Mucosa of stomach (tissue), 1 donor: ENCODE results near the gene FCER2.

Experiments used
- H3K27me3 ChIP-seq: one replicate; pipeline ENCODE4 v1.7.0; 2013; ENCODE audit warnings: mild to moderate bottlenecking, low read length; ENCODE audit not compliant: control insufficient read depth, insufficient read depth
- H3K36me3 ChIP-seq: one replicate; pipeline ENCODE4 v1.7.0; 2013; ENCODE audit warnings: low read length; ENCODE audit not compliant: control insufficient read depth, insufficient read depth
- H3K4me1 ChIP-seq: one replicate; pipeline ENCODE4 v1.7.0; 2013; ENCODE audit warnings: mild to moderate bottlenecking, low read length; ENCODE audit not compliant: control insufficient read depth, insufficient read depth
- H3K4me3 ChIP-seq: one replicate; pipeline ENCODE4 v1.7.0; 2013; ENCODE audit warnings: low read length
- H3K9ac ChIP-seq: one replicate; pipeline ENCODE4 v1.7.0; 2013; ENCODE audit warnings: mild to moderate bottlenecking, low read length, moderate library complexity
- H3K9me3 ChIP-seq: one replicate; pipeline ENCODE4 v1.7.0; 2013; ENCODE audit warnings: mild to moderate bottlenecking, low read length, moderate library complexity; ENCODE audit not compliant: control insufficient read depth
- donor health status: Pancreatic carcinoma.

Gene FCER2

DNA sequence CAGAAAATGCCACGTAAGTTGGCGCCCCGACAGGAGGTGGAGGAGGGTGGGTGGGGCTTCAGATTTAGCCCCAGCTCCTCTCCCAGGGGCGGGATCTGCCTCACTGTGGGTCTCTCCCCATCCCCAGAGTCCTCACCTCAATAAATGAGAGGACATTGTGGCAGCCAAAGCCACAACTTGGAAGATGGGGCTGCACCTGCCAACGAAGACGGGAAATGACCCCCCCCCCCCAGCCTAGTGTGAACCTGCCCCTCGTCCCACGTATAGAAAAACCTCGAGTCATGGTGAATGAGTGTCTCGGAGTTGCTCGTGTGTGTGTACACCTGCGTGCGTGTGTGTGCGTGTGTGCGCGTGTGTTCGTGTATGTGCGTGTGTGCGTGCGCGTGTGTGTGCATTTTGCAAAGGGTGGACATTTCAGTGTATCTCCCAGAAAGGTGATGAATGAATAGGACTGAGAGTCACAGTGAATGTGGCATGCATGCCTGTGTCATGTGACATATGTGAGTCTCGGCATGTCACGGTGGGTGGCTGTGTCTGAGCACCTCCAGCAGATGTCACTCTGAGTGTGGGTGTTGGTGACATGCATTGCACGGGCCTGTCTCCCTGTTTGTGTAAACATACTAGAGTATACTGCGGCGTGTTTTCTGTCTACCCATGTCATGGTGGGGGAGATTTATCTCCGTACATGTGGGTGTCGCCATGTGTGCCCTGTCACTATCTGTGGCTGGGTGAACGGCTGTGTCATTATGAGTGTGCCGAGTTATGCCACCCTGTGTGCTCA lies 22.8 kb downstream of the FCER2 start:
- no peak overlapping the region for H3K9ac ChIP-seq
- H3K4me3 ChIP-seq, result no peak overlapping the region
- no peaks in the 10 kb centered on the region for H3K9me3 ChIP-seq
- H3K27me3 ChIP-seq, result peaks cover 23% of the 10 kb centered on the region
- peaks cover 11% of the 10 kb centered on the region for H3K4me1 ChIP-seq
- no peaks in the 10 kb centered on the region for H3K36me3 ChIP-seq

- Histone ChIP-seq H3K4me3 (no peak overlapping the region), H3K36me3 (no peaks in the 10 kb centered on the region), H3K27me3 (peaks cover 26% of the 10 kb centered on the region)
Measured at GRCh38 chr19:7677669-7678311, 24.1 kb downstream of the FCER2 start.

GRCh38 chr19:7676854-7677253 lies 25.1 kb downstream of the FCER2 start, which contains the start of gene MCEMP1:
Gene MCEMP1 (plus strand): TSS chr19:7677090. CDS start chr19:7677121, 31 bp downstream.
- peaks cover 9% of the 10 kb centered on the region for H3K4me1 ChIP-seq
- no peaks in the 10 kb centered on the region for H3K36me3 ChIP-seq
- H3K9me3 ChIP-seq, result no peaks in the 10 kb centered on the region
- no peak within 1 kb of the TSS for H3K4me3 ChIP-seq
- H3K27me3 ChIP-seq, result peaks cover 28% of the 10 kb centered on the region
- H3K9ac ChIP-seq, result no peak within 1 kb of the TSS

More at GRCh38 chr19:7677669-7678311, 24.1 kb downstream of the FCER2 start:
- H3K9ac ChIP-seq, result no peak overlapping the region
- H3K4me1 ChIP-seq, result peaks cover 13% of the 10 kb centered on the region
- no peaks in the 10 kb centered on the region for H3K9me3 ChIP-seq

- peaks cover 4% of the 10 kb centered on the region for H3K4me1 ChIP-seq
- no peaks in the 10 kb centered on the region for H3K36me3 ChIP-seq
- no peaks in the 10 kb centered on the region for H3K9me3 ChIP-seq
- H3K4me3 ChIP-seq, result no peak overlapping the region
- H3K27me3 ChIP-seq, result peaks cover 31% of the 10 kb centered on the region
- H3K9ac ChIP-seq, result no peak overlapping the region
Measured at GRCh38 chr19:7676376-7676775, 25.6 kb downstream of the FCER2 start.

DNA sequence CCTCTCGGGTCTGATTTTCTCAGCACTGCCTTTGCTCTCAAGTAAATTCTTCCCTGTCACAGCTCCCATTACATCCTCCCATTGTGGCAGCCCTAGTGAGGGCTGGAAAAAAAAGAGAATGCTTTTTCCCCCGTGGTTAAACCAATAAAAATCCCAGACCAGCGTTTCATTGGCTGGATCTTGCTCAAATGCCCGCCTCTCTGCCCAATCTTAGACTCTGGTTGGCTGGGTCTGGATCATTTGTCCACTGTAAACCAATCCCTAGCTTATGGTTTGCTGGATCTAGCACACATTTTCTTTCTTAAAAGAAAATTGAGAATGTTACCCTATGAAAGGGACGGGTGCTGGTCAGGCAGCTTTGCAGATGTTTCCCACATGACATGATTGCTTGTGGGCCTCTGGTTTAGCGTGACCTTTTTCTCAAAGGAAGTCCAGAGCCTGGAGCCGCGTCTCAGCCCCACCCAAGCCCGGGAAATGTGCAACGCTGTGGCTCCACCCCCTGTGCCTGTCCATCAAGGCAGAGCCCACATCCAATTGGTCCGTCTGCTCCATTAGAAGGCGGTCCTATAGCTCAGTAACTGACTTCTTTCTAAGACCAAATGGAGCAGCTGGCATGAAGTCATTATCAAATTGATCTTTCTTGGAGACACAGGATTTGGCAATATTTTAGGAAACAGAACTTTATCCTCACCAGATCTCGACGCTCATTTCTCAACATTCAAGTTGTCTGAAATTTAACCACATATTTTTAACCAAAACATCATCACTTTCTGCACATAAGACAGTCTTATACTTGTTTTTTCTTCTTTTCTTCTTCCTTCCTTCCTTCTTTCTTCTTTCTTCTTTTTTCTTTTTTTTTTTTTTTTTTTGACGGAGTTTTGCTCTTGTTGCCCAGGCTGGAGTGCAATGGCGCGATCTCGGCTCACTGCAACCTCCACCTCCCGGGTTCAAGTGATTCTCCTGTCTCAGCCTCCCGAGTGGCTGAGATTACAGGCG lies 27.6 kb downstream of the FCER2 start:
- Histone ChIP-seq H3K4me3 (no peak overlapping the region), H3K9ac (no peak overlapping the region), H3K4me1 (peaks cover 3% of the 10 kb centered on the region), H3K27me3 (peaks cover 40% of the 10 kb centered on the region), H3K9me3 (no peaks in the 10 kb centered on the region), H3K36me3 (no peaks in the 10 kb centered on the region)

GRCh38 chr19:7672522-7672921 lies 29.4 kb downstream of the FCER2 start:
- Histone ChIP-seq H3K4me3 (no peak overlapping the region), H3K4me1 (peaks cover 3% of the 10 kb centered on the region), H3K9me3 (no peaks in the 10 kb centered on the region), H3K36me3 (no peaks in the 10 kb centered on the region), H3K27me3 (peaks cover 35% of the 10 kb centered on the region), H3K9ac (no peak overlapping the region)

DNA sequence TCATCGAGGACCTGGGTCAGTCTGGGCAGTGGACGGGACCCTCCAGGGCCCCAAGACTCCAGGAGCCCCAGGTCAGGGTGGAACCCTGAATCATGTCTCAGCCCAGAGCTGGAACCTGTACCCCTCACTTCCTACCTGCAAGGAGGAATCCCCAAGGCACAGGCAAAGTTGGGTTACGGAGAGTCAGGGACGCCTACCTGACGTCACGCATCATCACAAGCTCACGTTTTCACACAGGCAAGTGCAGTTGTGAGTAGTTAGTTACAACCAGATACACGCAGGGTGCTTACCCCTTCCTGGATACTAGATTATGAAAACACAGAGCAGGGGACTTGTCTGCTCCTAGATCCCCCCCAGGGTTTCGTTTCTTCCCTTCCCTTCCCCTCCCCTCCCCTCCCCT lies 31.1 kb downstream of the FCER2 start:
- peaks cover 27% of the 10 kb centered on the region for H3K27me3 ChIP-seq
- no peak overlapping the region for H3K4me3 ChIP-seq

DNA sequence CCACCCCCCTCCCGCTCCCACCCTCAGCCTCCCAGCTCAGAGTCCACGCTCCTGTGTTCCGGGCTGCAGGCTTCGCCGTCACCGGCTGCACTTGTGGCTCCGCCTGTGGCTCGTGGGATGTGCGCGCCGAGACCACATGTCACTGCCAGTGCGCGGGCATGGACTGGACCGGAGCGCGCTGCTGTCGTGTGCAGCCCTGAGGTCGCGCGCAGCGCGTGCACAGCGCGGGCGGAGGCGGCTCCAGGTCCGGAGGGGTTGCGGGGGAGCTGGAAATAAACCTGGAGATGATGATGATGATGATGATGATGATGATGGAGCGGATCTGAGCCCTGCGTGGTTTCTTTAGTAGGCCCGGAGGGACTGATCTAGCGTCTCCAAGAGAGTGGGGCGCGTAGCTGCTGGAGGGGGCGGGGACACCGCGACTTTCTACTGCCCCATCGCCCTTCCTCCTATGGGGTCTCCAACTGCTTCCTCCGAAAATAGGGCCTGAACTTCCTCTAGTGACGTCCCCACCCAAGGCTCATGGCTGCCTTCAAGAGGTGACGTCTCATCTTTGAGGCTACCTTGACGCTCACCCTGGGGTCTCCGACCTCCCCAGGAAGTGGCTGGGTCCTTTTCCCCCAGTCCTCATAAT lies 31.7 kb downstream of the FCER2 start:
- peaks cover 3% of the 10 kb centered on the region for H3K4me1 ChIP-seq
- no peak overlapping the region for H3K9ac ChIP-seq
- H3K4me3 ChIP-seq, result no peak overlapping the region
- no peaks in the 10 kb centered on the region for H3K9me3 ChIP-seq
- peaks cover 26% of the 10 kb centered on the region for H3K27me3 ChIP-seq
- H3K36me3 ChIP-seq, result no peaks in the 10 kb centered on the region

More for the DNA sequence above, 31.1 kb downstream of the FCER2 start:
- H3K4me1 ChIP-seq, result peaks cover 3% of the 10 kb centered on the region
- no peaks in the 10 kb centered on the region for H3K9me3 ChIP-seq
- H3K36me3 ChIP-seq, result no peaks in the 10 kb centered on the region
- no peak overlapping the region for H3K9ac ChIP-seq

DNA sequence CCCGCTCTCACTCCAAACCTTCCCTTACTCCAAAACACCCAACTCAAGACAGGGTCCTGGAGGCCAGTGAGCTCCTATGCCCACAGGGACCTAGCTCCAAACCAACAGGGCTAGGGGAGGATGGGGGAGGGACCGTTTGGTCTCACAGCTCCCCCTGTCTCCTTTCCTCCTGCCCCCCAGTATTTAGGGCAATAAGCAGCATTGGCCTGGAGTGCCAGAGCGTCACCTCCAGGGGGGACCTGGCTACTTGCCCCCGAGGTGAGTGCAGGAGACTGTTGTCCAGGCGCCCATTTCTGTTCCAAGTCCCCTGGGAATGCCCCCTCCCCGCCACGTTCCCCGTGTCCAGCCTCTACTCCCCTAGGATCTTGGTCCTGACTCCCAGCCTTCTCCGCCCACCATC lies 32.3 kb downstream of the FCER2 start:
- Histone ChIP-seq H3K9me3 (no peaks in the 10 kb centered on the region), H3K4me3 (no peak overlapping the region), H3K4me1 (peaks cover 3% of the 10 kb centered on the region), H3K9ac (no peak overlapping the region), H3K36me3 (no peaks in the 10 kb centered on the region), H3K27me3 (peaks cover 26% of the 10 kb centered on the region)

- Histone ChIP-seq H3K27me3 (peaks cover 26% of the 10 kb centered on the region), H3K4me1 (no peaks in the 10 kb centered on the region), H3K9me3 (no peaks in the 10 kb centered on the region), H3K4me3 (no peak within 1 kb of the TSS), H3K36me3 (no peaks in the 10 kb centered on the region), H3K9ac (no peak within 1 kb of the TSS)
Measured at GRCh38 chr19:7668842-7669241, 33.1 kb downstream of the FCER2 start, which contains the start of gene RETN. Gene RETN (plus strand): TSS chr19:7669049. CDS start chr19:7669327, 278 bp downstream.

DNA sequence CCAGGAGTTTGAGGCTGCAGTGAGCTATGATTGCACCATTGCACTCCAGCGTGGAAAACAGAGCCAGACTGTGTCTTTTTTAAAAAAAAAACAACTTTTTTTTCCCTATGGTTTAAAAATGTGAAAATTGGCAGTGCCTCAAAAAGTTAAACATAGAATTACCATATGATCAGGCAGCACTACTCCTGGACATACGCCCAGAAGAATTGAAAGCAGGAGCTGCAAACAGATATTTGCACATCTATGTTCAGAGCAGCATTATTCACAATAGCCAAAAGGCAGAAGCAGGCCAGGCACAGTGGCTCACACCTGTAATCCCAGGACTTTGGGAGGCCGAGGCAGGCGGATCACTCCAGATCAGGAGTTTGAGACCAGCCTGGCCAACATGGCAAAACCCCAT lies 36.9 kb downstream of the FCER2 start:
- no peaks in the 10 kb centered on the region for H3K4me1 ChIP-seq
- H3K27me3 ChIP-seq, result peaks cover 11% of the 10 kb centered on the region
- H3K9ac ChIP-seq, result no peak overlapping the region
- H3K36me3 ChIP-seq, result no peaks in the 10 kb centered on the region
- no peaks in the 10 kb centered on the region for H3K9me3 ChIP-seq
- H3K4me3 ChIP-seq, result no peak overlapping the region
